ENCODE results near the gene PBX3.

DNA sequence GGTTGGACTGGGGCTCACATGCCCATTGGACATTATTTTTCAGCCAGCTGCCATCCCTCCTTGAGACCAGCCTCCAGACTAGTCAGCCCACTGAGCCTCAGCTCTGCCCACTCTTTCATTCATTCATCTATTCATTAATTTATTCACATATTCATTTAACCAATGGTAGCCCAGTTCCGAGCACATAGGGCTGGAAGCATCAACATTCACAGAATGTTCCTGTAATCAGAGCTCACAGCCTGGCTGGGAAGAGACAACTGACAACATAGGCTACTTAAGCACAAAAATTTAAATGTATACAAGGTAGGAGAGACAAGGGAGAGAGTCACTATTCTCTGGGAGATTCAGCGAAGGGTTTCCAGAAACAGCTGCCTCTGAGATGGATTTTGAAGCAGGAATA lies 17.0 kb upstream of the PBX3 start:
- TF ChIP-seq POLR2AphosphoS5 (IDR thresholded peaks at IDR 0.05; ENCODE audit: low read depth, low read length), result no peak
- TF ChIP-seq POLR2A (IDR thresholded peaks at IDR 0.05; ENCODE audit: low read depth, low read length), result no peak
